ENCODE results near the gene LHFPL2. TPM values are rescaled to one million over a fixed set of nuclear protein-coding genes. Genes with fewer than 3 reads are reported as not detected.

The LHFPL2 gene
- total and polyA plus RNA-seq, 2 donors from 2014 or later, result 1.8 to 12.6 TPM

GRCh38 chr5:78554670-78555069, 93.9 kb downstream of the LHFPL2 start:
- intact Hi-C loops (cut with DNase I), result no loop called here
- TF ChIP-seq CTCF (IDR thresholded peaks at IDR 0.05; ENCODE audit: borderline replicate concordance, extremely low read depth, insufficient read depth), result no peak

GRCh38 chr5:78553580-78554353, 94.8 kb downstream of the LHFPL2 start:
- no peak for TF ChIP-seq CTCF (IDR thresholded peaks at IDR 0.05; ENCODE audit: borderline replicate concordance, extremely low read depth, insufficient read depth)
- intact Hi-C loops (cut with DNase I), result no loop called here
- Histone ChIP-seq H3K4me3 (ENCODE audit: low read length in 3 of 3) (no peak overlapping the region), H3K36me3 (ENCODE audit: control insufficient read depth in 2 of 3, insufficient read depth in 3 of 3, low read length in 3 of 3) (no peaks in the 10 kb centered on the region), H3K27me3 (ENCODE audit: control insufficient read depth, insufficient read depth, low read length) (no peaks in the 10 kb centered on the region), H3K9me3 (ENCODE audit: control insufficient read depth in 2 of 3, insufficient read depth in 1 of 3, low read length in 3 of 3) (no peaks in the 10 kb centered on the region), H3K27ac (ENCODE audit: low read depth in 2 of 2, low read length in 2 of 2) (no peak overlapping the region), H3K9ac (ENCODE audit: low read length in 3 of 3) (no peak overlapping the region), H3K4me1 (ENCODE audit: control insufficient read depth in 2 of 3, insufficient read depth in 2 of 3, low read depth in 1 of 3, low read length in 3 of 3) (no peaks in the 10 kb centered on the region)
- FAIRE-seq (no peak), DNase-seq (peak in 1 of 5 donors; percentile 24)

More at GRCh38 chr5:78554670-78555069, 93.9 kb downstream of the LHFPL2 start:
- H3K27ac ChIP-seq (ENCODE audit: low read depth in 2 of 2, low read length in 2 of 2), result no peak overlapping the region
- no peak overlapping the region for H3K9ac ChIP-seq (ENCODE audit: low read length in 3 of 3)
- no peaks in the 10 kb centered on the region for H3K27me3 ChIP-seq (ENCODE audit: control insufficient read depth, insufficient read depth, low read length)
- no peaks in the 10 kb centered on the region for H3K4me1 ChIP-seq (ENCODE audit: control insufficient read depth in 2 of 3, insufficient read depth in 2 of 3, low read depth in 1 of 3, low read length in 3 of 3)
- no peaks in the 10 kb centered on the region for H3K36me3 ChIP-seq (ENCODE audit: control insufficient read depth in 2 of 3, insufficient read depth in 3 of 3, low read length in 3 of 3)
- peak in 1 of 5 donors; percentile 45 for DNase-seq
- no peaks in the 10 kb centered on the region for H3K9me3 ChIP-seq (ENCODE audit: control insufficient read depth in 2 of 3, insufficient read depth in 1 of 3, low read length in 3 of 3)
- H3K4me3 ChIP-seq (ENCODE audit: low read length in 3 of 3), result no peak overlapping the region
- FAIRE-seq, result no peak

- Histone ChIP-seq H3K9me3 (ENCODE audit: control insufficient read depth in 2 of 3, insufficient read depth in 1 of 3, low read length in 3 of 3) (no peaks in the 10 kb centered on the region), H3K4me1 (ENCODE audit: control insufficient read depth in 2 of 3, insufficient read depth in 2 of 3, low read depth in 1 of 3, low read length in 3 of 3) (peaks cover 0 to 3% (median 2%) of the 10 kb centered on the region in 3 donors), H3K27me3 (ENCODE audit: control insufficient read depth, insufficient read depth, low read length) (no peaks in the 10 kb centered on the region), H3K27ac (ENCODE audit: low read depth in 2 of 2, low read length in 2 of 2) (no peak overlapping the region), H3K4me3 (ENCODE audit: low read length in 3 of 3) (no peak overlapping the region), H3K9ac (ENCODE audit: low read length in 3 of 3) (no peak overlapping the region), H3K36me3 (ENCODE audit: control insufficient read depth in 2 of 3, insufficient read depth in 3 of 3, low read length in 3 of 3) (no peaks in the 10 kb centered on the region)
- FAIRE-seq (no peak), DNase-seq (peak in 1 of 5 donors; percentile 9)
- TF ChIP-seq CTCF (IDR thresholded peaks at IDR 0.05; ENCODE audit: borderline replicate concordance, extremely low read depth, insufficient read depth), result no peak
- intact Hi-C loops (cut with DNase I), result no loop called here
These were observed 95.7 kb downstream of the LHFPL2 start for GRCh38 chr5:78552729-78553342.

All from kidney (tissue), 14 donors.